Epithelial cell of prostate (primary cell): ENCODE data around the gene DUOXA1.

Experiments used
- DNase-seq: peaks from one replicate; pipeline ENCODE4 v3.0.0-alpha.2; 2011; ENCODE audit warnings: low read depth, low spot score
- H3K27ac ChIP-seq: fragments of 450-650 bp; 2 replicates; pipeline ENCODE4 v1.5.1; 2017; ENCODE audit warnings: mild to moderate bottlenecking

DUOXA1 gene, protein sequence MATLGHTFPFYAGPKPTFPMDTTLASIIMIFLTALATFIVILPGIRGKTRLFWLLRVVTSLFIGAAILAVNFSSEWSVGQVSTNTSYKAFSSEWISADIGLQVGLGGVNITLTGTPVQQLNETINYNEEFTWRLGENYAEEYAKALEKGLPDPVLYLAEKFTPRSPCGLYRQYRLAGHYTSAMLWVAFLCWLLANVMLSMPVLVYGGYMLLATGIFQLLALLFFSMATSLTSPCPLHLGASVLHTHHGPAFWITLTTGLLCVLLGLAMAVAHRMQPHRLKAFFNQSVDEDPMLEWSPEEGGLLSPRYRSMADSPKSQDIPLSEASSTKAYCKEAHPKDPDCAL

GRCh38 chr15:45129651-45130129, at the start of gene DUOXA1, which contains the start of gene DUOX1:
DUOXA1 (minus strand) TSS chr15:45129879; CDS start chr15:45123014, 6,865 bp downstream.
DUOX1 (plus strand) TSS chr15:45129994; CDS start chr15:45131967, 1,973 bp downstream.
- H3K27ac ChIP-seq = peak within 1 kb of the TSS; percentile 69
- DNase-seq = no peak

GRCh38 chr15:45177285-45177684, 47.6 kb upstream of the DUOXA1 start:
- H3K27ac ChIP-seq = no peak overlapping the region
- DNase-seq = no peak

GRCh38 chr15:45174577-45174976, 44.9 kb upstream of the DUOXA1 start:
- DNase-seq = no peak
- no peak overlapping the region for H3K27ac ChIP-seq

DNA sequence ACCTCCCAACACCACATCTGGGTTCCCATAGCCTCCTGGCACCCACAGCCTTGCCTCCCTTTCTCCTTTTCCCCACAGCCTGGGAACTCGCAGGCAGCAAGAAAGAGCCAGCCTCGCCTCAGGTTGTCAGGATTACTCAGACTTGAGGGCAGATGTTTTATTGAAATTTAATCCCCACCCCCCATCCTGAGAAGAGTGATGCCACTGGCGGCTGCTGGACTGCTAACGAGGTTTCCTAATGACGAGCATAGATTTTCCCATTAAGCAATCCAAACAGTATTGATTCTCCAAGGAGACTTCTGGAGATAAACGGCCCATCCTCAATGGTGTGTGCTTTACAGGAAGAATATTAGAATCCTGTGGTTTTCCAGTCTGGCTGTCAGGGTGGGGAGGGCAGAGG, 44.4 kb upstream of the DUOXA1 start:
- DNase-seq = no peak
- H3K27ac ChIP-seq = no peak overlapping the region

DNA sequence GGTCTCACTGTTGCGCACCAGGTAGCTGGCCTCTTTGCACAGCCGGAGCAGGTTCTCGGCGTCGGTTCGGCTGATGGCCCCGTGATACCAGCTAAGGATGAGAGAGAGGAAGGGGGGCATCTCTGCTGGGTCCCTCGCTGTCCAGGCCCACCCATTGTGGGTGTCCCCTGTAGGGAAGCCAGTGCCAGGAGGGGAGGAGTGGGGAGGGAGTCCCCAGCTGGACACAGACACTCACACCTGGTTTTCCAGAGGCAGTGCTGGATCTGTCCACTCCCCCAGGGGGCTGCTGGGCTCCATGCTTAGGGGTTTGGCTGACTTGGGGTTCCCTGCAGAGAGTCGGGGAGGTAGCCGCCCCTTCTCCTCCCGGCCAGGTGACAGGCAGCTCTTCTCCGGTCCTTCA, 42.2 kb upstream of the DUOXA1 start:
- DNase-seq = no peak

GRCh38 chr15:45169608-45170480, 40.2 kb upstream of the DUOXA1 start:
- no peak overlapping the region for H3K27ac ChIP-seq
- DNase-seq = no peak

More for the DNA sequence above, 42.2 kb upstream of the DUOXA1 start:
- no peak overlapping the region for H3K27ac ChIP-seq

DNA sequence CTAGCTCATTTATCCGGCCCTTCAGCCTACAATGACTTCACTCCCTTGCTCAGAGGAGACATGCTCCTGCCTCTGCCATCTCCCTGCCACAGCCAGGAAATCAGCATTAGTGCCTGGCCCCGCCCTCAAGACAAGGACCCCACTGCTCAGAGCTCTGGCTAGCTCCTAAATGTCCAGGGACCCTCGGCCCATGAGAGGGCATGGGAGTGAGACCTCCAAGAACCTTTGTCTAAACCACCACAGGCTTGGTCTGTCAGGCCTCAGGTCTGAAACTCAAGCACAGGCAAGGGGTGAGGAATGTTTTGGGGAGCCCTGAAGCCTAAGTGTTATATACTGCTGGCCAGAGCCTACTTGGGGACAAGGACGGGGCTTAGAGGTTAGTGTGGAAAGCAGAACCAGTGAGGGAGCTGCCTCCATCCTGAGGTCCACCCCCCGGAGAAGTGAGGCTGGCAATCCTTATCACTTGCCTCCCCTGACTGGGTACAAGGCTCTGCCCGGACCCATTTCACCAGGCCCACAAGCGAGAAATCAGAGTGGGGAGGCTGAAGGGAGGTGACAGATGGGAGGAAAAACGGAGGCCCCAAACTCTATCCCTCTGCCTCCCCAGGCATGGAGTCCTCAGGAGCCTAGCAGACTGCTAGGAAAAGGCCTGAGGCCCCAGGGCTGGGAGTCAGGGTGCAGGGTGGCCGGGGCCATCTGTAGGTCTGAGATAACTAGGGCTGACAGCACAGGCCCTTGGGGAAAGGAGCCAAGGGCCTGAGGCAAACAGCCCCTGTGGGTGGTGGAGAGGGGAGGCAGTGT, 39.3 kb upstream of the DUOXA1 start:
- DNase-seq = no peak
- H3K27ac ChIP-seq = no peak overlapping the region

GRCh38 chr15:45168286-45168685, 38.6 kb upstream of the DUOXA1 start:
- H3K27ac ChIP-seq = no peak overlapping the region
- DNase-seq = no peak

DNA sequence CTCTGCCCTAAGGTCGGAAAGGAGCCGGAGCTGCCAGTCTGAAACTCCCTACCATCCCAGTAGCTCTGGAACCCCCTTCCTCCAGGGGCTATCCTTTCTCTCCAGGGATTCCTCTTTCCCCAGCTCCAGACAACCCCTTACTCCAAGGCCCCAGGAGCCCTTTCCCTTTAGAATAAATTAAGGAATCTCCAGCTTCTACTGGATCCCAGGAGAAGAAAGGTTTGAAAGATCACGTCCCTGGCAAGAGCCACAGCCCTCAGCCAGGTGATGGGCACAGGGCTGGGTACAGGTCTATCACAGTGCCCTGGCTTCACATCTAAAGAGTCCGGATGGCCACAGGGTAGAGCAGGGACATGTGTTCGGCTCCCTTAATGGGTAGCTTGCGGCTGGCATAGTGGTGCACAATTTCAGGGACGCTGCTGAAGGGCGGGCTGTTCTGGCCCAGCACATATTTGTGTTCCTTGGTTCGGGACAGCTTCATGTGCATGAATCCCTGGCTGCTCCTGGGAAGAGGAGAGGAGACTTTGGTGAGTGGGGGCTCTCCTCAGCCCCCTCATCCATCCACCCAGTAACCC, 38.0 kb upstream of the DUOXA1 start:
- peak overlapping the region; percentile 64 for H3K27ac ChIP-seq
- no peak for DNase-seq

GRCh38 chr15:45166834-45167630, 37.4 kb upstream of the DUOXA1 start:
- H3K27ac ChIP-seq = peak overlapping the region; percentile 64
- no peak for DNase-seq

GRCh38 chr15:45165536-45165935, 35.9 kb upstream of the DUOXA1 start:
- H3K27ac ChIP-seq = peak overlapping the region; percentile 17
- no peak for DNase-seq

- no peak for DNase-seq
- H3K27ac ChIP-seq = no peak overlapping the region
Observed at GRCh38 chr15:45164914-45165313, 35.2 kb upstream of the DUOXA1 start.

GRCh38 chr15:45163508-45163856, 33.8 kb upstream of the DUOXA1 start:
- no peak for DNase-seq
- H3K27ac ChIP-seq = peak overlapping the region; percentile 89

- H3K27ac ChIP-seq = peak overlapping the region; percentile 89
- peak; percentile 80 for DNase-seq
Observed at GRCh38 chr15:45162771-45163507, 33.3 kb upstream of the DUOXA1 start.

- H3K27ac ChIP-seq = peak overlapping the region; percentile 89
- no peak for DNase-seq
Observed at GRCh38 chr15:45161666-45162065, 32.0 kb upstream of the DUOXA1 start.

- peak; percentile 87 for DNase-seq
- peak overlapping the region; percentile 78 for H3K27ac ChIP-seq
Observed at GRCh38 chr15:45157974-45158373, 28.3 kb upstream of the DUOXA1 start.

DNA sequence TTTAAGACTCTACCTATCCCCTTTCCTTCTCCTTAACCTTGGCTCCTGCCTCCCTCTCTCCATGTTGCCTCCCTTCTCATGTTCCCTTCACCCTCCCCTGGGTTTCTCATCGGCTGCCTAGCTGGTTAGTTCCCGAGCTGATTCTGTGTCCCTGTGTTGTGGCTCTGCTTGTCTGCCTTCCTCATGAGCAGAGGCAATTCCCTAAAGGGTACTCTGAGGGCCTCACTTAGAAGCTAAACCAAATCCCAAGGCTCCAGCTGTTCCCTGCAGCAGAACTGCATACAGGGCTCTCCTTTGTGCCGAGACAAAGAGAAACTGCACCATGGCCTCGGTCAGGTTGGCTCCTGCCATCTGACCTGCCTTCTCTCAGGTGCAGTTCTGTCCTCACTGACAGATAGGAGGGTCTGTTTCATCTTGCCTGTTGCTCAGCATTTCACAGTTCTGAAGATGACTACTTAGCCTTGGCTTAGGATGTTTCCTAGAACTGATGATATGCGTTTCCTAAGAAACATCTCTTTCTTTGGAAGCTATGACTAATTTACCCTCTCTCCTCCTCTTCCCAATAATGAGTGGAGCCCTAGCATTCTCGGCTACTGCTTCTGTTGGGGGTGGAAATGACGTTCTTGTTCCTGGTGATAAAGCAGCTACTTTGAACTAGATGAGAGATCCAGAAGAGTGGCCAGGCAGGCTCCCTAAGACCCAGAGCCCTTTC, 27.2 kb upstream of the DUOXA1 start:
- peak overlapping the region; percentile 78 for H3K27ac ChIP-seq
- DNase-seq = peak; percentile 31

- DNase-seq = no peak
- peak overlapping the region; percentile 21 for H3K27ac ChIP-seq
Observed at GRCh38 chr15:45155739-45156138, 26.1 kb upstream of the DUOXA1 start.
